GM06990 (cell line): ENCODE results near the gene TRAK1.

ENCODE experiments used
- DNase-seq: peaks from one replicate; pipeline ENCODE4 v3.0.0-alpha.2; 2011; ENCODE audit not compliant: insufficient read length; ENCODE audit errors: extremely low read depth
- H3K27me3 ChIP-seq: replicated peaks from 2 replicates; pipeline ENCODE4 v1.6.0; 2011; ENCODE audit warnings: low read length; ENCODE audit not compliant: control insufficient read depth, insufficient read depth
- H3K36me3 ChIP-seq: 2 replicates; pipeline ENCODE4 v1.5.1; 2011; ENCODE audit warnings: low read length; ENCODE audit not compliant: control insufficient read depth, insufficient read depth
- H3K4me3 ChIP-seq: replicated peaks from 2 replicates; pipeline ENCODE4 v1.5.1; 2011; ENCODE audit warnings: low read depth, mild to moderate bottlenecking, control low read depth, low read length
- TF ChIP-seq, protein P1 (sequence below): IDR thresholded peaks from 2 replicates; pipeline ENCODE4 v1.5.1; 2011; ENCODE audit warnings: low read length, control low read depth, mild to moderate bottlenecking, inconsistent platforms; ENCODE audit not compliant: insufficient read depth, poor library complexity, severe bottlenecking

Gene TRAK1

DNA sequence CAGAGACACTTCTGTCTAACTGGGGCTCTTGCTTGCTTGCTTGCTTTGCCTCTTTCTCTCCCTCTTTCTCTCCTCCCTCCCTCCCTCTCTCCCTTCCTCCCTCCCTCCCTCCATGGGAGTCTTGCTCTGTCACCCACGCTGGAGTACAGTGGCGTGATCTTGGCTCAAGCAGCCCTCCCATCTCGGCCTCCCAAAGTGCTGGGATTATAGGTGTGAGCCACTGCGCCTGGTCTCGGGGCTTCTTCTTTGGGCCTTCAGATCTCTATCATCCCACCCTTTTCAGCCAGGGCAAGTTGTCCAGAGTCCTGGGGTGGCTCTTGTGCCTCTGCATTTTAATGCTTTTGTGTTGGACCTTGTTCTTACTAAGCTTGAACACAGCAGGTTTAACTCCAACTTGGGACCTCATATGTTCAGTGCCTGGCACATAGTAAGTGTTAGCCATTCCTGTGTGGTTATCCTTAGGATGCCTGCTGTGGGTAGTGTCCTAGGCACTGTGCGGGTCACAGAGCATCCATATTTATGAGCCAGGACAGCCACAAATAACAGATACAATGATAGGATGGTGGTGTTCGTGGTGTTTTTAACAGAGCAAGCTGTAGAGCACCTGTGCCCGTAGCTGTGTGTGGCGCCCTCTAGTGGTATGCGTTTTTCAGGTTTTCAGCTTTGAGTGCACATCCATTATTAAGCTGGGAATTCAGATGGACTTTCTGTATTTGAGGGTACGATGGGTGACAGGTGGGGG is 99.7 kb downstream of the TRAK1 start:
- Histone ChIP-seq H3K27me3 (no peaks in the 10 kb centered on the region), H3K4me3 (no peak overlapping the region), H3K36me3 (peaks cover 17% of the 10 kb centered on the region)
- no peak for DNase-seq
- TF ChIP-seq, protein P1, sequence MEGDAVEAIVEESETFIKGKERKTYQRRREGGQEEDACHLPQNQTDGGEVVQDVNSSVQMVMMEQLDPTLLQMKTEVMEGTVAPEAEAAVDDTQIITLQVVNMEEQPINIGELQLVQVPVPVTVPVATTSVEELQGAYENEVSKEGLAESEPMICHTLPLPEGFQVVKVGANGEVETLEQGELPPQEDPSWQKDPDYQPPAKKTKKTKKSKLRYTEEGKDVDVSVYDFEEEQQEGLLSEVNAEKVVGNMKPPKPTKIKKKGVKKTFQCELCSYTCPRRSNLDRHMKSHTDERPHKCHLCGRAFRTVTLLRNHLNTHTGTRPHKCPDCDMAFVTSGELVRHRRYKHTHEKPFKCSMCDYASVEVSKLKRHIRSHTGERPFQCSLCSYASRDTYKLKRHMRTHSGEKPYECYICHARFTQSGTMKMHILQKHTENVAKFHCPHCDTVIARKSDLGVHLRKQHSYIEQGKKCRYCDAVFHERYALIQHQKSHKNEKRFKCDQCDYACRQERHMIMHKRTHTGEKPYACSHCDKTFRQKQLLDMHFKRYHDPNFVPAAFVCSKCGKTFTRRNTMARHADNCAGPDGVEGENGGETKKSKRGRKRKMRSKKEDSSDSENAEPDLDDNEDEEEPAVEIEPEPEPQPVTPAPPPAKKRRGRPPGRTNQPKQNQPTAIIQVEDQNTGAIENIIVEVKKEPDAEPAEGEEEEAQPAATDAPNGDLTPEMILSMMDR, result peak; percentile 84

DNA sequence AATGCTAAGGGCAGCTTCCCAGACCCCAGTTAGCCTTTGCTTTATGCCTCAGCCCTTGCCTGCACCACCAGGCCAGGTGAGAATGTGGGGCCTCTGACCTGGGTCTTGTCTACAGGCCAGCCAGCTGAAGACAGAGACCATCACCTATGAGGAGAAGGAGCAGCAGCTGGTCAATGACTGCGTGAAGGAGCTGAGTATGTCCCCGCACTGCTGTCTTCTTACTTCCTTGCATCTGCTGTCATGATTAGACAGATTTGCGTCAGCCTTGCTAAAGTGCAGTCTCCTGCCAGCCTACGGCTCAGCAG is 100.2 kb downstream of the TRAK1 start:
- TF ChIP-seq, protein P1, result no peak
- peak; percentile 54 for DNase-seq
- peaks cover 16% of the 10 kb centered on the region for H3K36me3 ChIP-seq

DNA sequence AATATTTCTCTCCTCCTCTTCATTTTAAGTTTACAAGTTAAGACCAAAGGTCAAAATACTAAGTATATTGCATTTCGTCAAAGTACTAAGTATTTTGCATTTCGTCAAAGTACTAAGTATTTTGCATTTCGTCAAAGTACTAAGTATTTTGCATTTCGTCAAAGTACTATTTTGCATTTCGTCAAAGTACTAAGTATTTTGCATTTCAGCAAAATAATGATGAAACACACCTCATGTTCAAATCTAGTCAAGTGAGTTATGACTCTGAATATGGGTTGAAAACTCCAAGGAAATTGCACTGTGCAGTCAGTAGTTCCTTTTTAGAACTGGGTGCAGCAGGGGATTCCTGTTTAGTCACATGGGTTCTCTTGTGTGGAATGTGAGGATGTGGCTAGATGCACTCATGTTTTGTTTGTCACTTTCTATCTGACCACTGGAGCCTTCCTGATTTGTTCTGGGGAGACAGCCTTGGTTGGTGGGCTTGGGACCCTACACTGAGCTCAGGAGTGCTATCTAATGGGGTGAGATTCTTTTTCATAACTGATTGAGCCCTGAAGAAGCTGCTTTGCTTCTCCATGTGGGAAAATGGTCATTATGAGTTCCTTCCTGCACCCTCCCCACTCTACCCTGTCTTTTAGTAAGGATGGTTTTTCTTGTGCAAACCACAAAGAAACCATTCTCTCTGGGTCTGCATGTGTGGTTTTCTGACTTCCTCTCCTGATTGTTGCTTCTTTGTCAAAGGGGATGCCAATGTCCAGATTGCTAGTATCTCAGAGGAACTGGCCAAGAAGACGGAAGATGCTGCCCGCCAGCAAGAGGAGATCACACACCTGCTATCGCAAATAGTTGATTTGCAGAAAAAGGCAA is 101.4 kb downstream of the TRAK1 start:
- TF ChIP-seq, protein P1, result no peak
- Histone ChIP-seq H3K36me3 (peaks cover 16% of the 10 kb centered on the region), H3K27me3 (no peaks in the 10 kb centered on the region), H3K4me3 (peak overlapping the region; percentile 28)
- peak; percentile 57 for DNase-seq

More for the DNA sequence above, 100.2 kb downstream of the TRAK1 start:
- no peaks in the 10 kb centered on the region for H3K27me3 ChIP-seq
- H3K4me3 ChIP-seq, result no peak overlapping the region

DNA sequence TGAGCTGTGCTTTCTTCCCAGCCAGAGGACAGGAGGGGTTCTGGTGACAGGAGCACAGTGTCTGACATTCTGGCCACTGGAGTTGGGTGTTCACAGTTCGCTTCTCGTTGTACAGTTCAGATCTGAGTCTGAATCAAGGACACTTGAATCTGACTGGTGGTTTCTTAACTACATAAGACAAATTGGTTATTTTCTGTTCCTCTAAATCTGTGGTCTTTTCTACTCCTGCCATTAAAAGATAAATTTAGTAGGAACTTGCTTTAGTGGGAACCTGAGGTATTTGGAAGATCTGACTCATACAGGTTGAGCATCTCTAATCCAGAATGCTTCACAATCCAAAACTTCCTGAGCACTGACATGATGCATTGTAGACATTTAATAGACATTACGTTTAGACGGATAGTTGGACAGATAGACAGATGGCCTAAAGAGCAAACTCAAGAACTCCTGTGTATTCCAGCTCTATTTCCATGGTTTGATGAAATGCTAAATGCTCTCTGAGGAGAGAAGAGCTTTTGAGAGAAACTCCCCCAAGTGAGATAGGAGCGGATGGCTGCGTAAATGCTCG is 103.9 kb downstream of the TRAK1 start:
- peak; percentile 57 for DNase-seq
- Histone ChIP-seq H3K4me3 (peak overlapping the region; percentile 65), H3K36me3 (peaks cover 20% of the 10 kb centered on the region), H3K27me3 (no peaks in the 10 kb centered on the region)
- TF ChIP-seq, protein P1, result no peak

DNA sequence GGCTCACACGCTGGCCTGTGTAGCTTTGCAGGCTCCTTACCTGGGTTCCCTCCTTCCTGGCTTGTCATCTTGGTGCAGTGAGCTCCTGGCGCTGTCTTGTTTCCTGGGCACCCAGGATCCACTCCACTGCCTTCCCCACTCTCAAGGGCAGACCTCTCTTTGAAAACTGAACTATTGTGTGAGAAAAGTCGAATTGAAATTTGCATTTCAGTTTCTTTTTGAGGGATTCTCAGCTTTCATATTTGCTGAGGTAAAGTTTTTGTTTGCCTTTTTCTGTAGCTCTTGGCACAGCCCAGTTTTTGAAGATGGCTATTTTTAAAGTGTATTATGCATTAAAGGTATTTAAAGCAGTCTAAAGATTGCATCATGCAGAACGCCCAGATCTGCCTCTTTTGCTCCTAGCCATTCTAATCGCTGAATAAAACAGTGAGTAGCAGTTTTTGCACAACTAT is 104.7 kb downstream of the TRAK1 start:
- H3K4me3 ChIP-seq, result peak overlapping the region; percentile 65
- DNase-seq, result peak; percentile 81

More for the DNA sequence above, 104.7 kb downstream of the TRAK1 start:
- peaks cover 24% of the 10 kb centered on the region for H3K36me3 ChIP-seq
- no peaks in the 10 kb centered on the region for H3K27me3 ChIP-seq
- TF ChIP-seq, protein P1, result no peak
